Inflammatory macrophage (primary cell): Measurements from ENCODE around the gene XYLT1.
A peak's percentile ranks its signal among the peaks of the same experiment; 100 is the strongest.

Source experiments
- DNase-seq, 2 donors: peaks; one replicate each; pipeline ENCODE4 v3.0.0-alpha.2; 2020 to 2022

Gene XYLT1

DNA sequence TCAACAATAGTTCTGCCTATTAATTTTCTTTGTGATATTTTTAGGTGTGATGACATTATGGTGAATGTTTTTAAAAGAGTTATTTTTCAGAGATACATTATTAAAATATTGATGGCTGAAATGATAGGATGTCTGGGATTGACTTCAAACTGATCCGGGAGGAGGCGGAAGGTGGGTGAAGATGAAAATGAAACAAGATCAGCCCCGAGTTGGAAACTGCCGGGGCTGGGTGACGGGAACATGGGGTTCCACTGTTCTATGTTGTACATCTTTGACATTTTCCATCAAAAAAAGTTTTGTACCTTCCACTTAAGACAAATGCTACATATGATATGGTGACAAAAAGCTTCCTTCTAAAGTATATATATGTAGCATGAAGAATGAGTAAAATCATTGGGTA, 336.9 kb downstream of the XYLT1 start:
- no peak for DNase-seq

- DNase-seq: no peak
These were observed 339.4 kb downstream of the XYLT1 start for GRCh38 chr16:17131351-17131750.

DNA sequence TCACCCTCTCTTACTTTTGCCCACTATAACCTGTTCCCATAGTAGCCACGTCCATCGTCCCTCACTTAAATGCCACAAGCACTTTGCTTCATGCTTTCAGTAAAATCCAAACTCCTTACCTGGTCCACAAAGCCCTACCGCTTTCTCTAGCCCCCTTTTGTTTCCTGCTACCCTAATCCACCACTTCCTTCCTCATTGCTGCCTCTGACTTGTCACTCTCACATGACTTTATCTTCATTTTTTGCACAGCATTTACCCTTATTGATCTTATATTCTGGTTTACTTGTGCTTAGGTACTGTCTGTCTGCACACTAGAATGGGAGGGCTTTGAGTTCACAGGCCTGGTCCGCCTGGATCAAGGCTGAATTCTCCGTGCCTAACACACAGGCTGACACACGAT, 340.0 kb downstream of the XYLT1 start:
- no peak for DNase-seq

DNA sequence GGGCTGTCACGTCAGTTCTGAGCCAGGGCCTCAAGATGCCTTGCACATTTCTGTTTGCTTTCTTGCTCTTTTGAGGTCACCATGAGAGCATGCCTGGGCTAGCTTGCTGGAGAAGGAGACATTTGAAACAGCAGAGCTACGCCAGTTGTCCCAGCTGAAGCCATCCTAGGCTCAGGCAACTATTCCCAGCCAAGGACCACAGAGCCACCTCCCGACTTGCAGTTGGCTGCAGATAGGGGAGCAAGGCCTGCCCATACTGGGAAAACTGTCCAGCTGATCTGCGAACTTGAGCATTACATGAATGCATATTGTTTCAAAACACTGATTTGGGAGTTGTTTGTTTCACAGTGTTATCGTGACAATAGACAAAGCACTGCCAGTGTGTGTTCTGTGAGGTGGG, 340.8 kb downstream of the XYLT1 start:
- no peak for DNase-seq

GRCh38 chr16:17128791-17129190, 342.0 kb downstream of the XYLT1 start:
- no peak for DNase-seq

GRCh38 chr16:17126156-17126555, 344.6 kb downstream of the XYLT1 start:
- no peak for DNase-seq

DNA sequence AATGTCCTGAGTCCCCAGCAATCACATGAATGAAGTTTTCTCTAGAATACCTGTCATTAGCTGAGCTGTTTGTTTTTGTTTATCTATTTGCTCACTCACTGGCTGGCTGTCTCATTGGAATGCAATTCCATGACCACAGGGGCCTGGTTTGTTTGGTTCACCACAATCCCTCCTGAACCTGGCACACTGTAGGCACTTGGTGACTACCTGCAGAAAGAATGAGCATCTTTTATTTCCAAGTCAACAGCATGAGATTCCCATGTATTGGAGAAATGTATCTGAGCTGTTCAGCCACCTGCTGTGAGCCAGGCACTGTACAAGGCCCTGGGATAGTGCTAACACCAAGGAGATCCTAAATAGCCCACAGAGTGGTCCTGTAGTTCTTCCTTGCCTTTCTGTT, 345.1 kb downstream of the XYLT1 start:
- DNase-seq: no peak

- no peak for DNase-seq
These were observed 352.7 kb downstream of the XYLT1 start for GRCh38 chr16:17117906-17118577.

DNA sequence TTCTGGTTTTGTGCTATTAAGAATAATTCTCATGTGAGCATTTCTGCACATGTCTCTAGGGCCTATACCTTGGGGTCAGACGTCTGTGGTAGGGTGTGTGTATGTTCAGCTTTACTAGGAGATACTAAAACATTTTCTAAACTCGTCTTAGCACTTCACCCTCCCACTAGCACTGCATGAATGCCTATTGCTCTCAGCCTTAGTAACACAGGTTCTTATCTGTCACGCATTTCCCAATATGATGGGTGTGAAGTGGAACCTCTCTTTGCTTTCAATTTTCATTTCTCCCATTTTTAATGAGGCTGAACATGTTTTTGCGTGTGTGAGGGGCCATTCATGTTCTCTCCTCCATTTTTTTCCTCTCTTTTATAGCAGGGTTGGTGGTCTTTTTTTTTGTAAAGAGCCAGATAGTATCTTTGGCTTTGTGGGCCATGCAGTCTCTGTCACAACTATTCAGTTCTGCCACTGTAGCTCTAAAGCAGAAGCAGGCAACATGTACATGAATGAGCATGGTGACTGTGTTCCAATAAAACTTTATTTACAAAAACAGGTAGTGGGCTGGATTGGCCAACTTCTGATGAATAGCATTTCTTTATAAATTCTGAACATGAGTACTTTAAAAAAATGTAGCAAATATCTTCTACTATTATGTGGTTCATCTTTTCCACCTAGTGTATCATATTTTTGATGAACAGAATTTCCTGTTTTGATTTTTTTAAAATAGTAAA, 354.0 kb downstream of the XYLT1 start:
- DNase-seq: no peak

DNA sequence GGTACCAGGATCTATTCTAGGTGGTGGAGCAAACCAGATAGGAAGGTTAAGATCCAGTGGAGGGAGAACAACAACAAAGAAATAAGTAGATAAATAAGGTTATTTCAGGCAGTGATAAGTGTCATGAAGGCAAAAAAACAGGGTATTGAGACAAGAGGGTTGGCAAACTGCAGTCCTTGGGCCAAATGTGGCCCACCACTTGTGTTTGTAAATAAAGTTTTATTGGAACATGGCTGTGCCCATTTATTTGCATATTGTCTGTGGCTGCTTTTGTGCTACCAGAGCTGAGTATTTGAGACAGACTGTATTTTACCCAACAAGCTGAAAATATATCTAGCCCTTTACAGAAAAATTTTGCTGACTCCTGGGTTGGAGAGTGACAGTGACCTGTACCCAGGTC, 361.3 kb downstream of the XYLT1 start:
- DNase-seq: no peak

DNA sequence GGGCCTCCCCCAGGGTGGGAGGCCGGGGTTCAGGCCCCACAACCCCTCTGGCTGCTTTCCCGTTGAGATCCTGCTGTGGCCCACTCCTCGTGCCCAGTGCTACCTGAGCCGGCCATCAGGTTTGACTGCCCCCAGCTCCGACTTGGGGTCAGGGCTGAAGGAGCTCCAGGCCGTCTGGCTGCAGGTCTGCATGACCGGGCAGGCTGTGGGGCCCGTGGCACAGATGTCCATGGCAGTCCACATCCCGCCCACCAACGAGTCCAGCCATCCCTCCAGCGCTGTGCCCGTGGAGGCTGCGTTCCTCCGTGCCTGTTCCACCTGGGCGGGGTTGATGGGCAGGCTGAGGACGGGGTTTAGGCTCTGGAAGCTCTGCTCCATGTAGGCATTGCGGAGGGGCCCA, 362.2 kb downstream of the XYLT1 start:
- no peak for DNase-seq

DNA sequence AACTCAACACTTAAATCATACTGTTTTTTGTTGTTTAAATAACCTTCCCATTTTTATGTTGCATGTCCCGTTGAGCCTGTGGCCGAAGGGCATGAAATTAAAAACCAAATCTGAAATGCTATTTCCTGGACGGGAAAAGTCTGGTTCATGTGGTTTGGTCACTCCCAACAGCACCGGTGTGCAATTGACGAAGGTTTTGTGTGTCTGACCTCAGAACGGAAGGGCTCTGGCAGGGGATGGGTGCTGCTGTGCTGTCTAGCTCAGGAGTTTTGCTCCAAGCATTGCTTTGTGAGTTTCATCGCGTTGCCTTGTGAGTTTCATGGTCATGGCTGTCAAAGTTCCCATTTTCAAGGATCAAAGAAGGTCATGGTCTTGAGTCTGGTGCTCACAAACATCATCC, 363.3 kb downstream of the XYLT1 start:
- no peak for DNase-seq

DNA sequence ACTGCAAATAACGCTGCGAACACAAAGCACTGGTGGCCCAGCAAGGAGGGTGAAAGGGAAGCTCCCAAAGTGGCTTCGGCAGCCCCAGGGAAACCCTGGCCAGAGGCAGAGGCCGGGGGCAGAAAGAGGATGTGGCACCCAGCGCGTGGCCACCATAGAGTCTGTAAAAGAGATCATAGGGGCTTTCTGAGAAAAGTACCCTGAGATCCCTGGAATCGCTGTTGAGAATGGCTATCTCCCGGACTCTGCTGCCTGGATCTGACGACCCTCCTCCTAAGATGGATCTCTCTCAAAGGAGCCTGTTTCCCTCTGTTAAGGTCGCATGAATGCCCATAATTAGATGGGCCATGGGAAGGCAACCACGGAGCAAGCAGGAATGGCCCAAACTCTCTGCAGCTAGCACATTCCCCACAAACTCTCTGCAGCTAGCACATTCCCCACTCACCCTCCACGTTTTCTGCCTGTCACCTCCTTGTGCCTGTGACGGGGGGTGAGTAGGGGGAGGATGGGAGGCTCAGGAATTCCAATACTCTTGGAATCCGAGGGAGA, 364.4 kb downstream of the XYLT1 start:
- DNase-seq: peak in 1 of 2 donors; percentile 3

DNA sequence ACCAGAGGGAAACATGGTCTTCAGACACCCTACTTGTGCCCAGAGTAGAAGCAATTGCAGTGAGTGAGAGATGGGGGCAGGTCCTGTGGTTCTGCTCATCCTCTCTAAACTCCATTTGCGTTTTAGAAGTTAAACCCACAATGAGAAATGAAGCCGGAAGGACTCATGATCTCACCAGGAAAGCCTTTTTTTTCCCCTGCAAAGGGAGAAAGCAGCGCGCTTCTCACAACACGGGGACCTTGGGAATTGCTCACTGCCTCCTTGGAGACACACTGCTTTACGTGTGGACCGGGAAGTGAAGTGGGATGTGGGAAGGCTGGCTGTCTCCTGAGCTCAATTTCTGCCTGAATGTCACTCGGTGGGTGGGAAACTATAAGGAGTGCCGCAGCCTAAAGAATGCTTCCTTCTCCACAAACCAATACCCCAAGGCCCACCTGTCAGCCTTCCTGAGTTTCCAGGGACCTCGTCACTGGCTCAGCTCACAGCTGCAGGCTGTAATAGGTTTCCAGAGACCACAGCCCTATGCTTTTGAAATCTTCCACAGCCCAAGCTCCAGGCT, 365.4 kb downstream of the XYLT1 start:
- DNase-seq: no peak

GRCh38 chr16:17104654-17105053, 366.1 kb downstream of the XYLT1 start:
- DNase-seq: no peak

DNA sequence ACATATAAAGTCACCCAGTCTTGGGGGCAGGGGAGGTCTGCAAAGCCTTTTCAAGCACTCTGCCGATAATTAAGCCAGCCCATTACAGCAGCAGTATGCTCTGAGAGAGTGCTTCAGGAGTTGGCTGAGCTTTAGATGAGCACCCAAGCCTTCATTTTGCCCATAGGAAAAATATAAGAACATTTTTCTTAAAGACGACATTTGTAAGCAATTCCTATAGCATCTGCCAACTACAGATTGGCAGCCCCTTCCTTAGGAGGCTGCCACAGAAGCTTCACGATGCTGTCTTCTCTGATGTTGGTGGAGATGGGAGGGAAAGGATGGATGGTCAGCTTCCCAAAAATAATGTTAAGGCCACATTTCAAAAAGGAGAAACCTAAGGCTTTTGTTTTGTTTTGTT, 367.5 kb downstream of the XYLT1 start:
- no peak for DNase-seq

DNA sequence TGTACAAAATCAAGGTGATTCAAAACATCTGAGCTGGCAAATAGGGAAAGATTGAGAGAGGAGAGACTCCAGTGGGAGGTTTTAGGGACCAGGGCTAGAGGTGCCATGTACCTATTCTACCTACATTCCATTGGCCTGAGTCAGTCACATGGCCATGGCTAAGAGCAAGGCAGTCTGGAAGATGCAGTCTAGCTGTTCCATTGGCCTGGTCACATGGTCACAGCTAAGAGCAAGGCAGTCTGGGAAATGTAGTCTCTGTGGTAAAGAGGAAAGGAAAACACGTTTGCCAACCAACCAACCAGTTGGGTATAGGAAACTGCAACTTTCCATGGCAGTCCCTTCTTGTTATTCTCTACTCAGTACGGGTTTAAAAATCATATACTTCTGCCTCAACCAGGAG, 369.1 kb downstream of the XYLT1 start:
- peak in 1 of 2 donors; percentile 1 for DNase-seq

GRCh38 chr16:17098685-17099084, 372.1 kb downstream of the XYLT1 start:
- no peak for DNase-seq

DNA sequence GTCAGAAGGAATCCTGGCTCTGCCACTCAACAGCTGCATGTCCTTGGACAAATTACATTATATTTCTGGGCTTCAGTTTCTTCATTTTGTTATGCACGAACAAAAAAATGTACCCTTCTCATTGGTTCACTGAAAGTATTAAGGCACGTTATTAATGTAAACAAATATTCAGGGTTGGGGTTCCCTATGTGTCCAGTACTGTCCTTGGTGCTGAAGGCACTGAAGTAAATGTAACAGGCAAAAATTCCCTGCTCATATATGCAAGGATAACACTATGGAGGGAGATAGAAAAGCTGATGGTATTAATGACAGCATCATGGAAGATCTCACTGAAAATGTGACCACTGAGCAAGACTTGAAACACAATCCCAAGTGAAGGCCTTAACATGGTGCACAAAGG, 386.6 kb downstream of the XYLT1 start:
- DNase-seq: no peak

DNA sequence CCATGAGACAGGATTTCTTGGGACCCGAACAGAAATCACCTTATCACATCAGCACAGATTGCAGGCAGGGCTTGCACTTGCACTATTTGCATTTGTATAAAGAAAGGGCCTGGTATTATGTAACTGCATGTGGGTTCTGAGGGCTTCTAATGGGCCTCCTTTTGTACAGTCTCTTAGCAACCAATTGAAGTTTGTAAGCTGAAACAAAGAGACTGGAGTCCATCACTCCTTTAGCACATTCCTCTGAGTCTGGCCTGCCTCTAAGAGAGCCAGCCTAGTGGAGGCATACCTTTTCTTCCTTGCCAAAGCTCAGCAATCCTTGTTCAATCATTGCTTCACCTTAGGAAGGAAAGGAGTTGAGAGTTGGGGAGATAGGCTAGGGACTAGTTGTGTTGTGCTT, 387.1 kb downstream of the XYLT1 start:
- no peak for DNase-seq

DNA sequence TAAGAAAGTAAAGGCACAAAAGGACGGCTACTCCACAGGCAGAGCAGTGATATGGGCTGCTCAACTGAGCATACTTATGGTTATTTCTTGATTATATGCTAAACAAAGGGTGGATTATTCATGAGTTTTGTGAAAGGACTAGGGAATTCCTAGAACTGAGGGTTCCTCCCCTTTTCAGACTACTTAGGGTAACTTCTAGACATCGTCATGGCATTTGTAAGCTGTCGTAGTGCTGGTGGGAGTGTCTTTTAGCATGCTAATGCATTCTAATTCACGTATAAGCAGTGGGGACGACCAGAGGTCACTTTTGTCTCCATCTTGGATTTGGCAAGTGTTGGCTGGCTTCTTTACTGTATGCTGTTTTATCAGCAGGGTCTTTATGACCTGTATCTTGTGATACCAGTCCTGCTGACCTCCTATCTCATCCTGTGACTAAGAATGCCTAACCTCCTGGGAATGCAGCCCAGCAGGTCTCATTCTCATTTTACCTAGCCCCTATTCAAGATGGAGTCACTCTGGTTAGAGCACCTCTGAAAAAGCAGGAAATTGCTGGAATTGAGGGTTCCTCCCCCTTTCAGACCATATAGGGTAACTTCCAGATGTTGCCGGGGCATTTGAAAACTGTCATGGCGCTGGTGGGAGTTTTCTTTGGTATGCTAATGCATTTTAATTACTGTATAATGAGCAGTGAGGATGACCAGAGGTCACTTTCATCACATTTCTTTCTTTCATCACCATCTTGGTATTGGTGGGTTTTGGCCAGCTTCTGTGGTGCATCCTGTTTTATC, 388.5 kb downstream of the XYLT1 start:
- DNase-seq: no peak

- DNase-seq: no peak
These were observed 390.7 kb downstream of the XYLT1 start for GRCh38 chr16:17080105-17080504.
